Heart right ventricle (tissue), 16 donors: Measurements from ENCODE around the gene MYO15B. TPM values are rescaled to one million over a fixed set of nuclear protein-coding genes. Genes with fewer than 3 reads are reported as not detected.

Experiments
- ATAC-seq, 8 donors: fragments of 200-7000 bp; cut with Tn5 transposase; one replicate each; pipeline ENCODE4 v1.9.1; 2020; ENCODE audit warnings: mild to moderate bottlenecking in 8 of 8, moderate library complexity in 8 of 8, moderate number of reproducible peaks in 1 of 8
- DNase-seq, 2 donors: peaks; one replicate each; pipeline ENCODE4 v3.0.0-alpha.2; 2020
- H3K27ac ChIP-seq, 10 donors: fragments of 200-600 bp; sonication (generic) in 2 of 10; one replicate each; pipeline versions ENCODE4 v1.5.0 to v1.8.0; 2020 to 2022; ENCODE audit warnings: mild to moderate bottlenecking in 3 of 10
- H3K27me3 ChIP-seq, 7 donors: fragments of 200-600 bp; one replicate each; pipeline ENCODE4 v1.8.0; 2021 to 2022; ENCODE audit warnings: mild to moderate bottlenecking in 2 of 7
- H3K36me3 ChIP-seq, 9 donors: fragments of 200-600 bp; sonication (generic) in 1 of 9; one replicate each; pipeline versions ENCODE4 v1.5.0 to v1.8.0; 2020 to 2022; ENCODE audit warnings: mild to moderate bottlenecking in 2 of 9
- H3K4me1 ChIP-seq, 9 donors: fragments of 200-600 bp; sonication (generic) in 1 of 9; one replicate each; pipeline versions ENCODE4 v1.5.0 to v1.8.0; 2020 to 2022; ENCODE audit warnings: mild to moderate bottlenecking in 4 of 9
- H3K4me3 ChIP-seq, 10 donors: fragments of 200-600 bp; sonication (generic) in 2 of 10; one replicate each; pipeline versions ENCODE4 v1.5.0 to v1.8.0; 2020 to 2022; ENCODE audit warnings: mild to moderate bottlenecking in 7 of 10, moderate library complexity in 2 of 10
- H3K9me3 ChIP-seq, 11 donors: fragments of 200-600 bp in 10 of 11; sonication (generic) in 2 of 11; one replicate each; pipeline versions ENCODE4 v1.5.0 to v1.8.0; 2013 to 2022; ENCODE audit warnings: mild to moderate bottlenecking in 2 of 11, control low read depth in 1 of 11, moderate library complexity in 1 of 11
- CTCF ChIP-seq, 9 donors: fragments of 200-600 bp; sonication (generic) in 2 of 9; IDR thresholded peaks; one replicate each; pipeline versions ENCODE4 v1.5.0 to v1.8.0; 2021 to 2022; ENCODE audit warnings: antibody characterized with exemption in 9 of 9, mild to moderate bottlenecking in 5 of 9, moderate library complexity in 1 of 9
- WGBS, 2 donors: extraction: QIAGEN DNeasy Blood & Tissue Kit; methylation state at CpG; one replicate each; pipeline ENCODE4 v1.1.7; 2013; ENCODE audit warnings: inconsistent platforms in 1 of 2; 5-methylcytosine and 5-hydroxymethylcytosine counted together
- intact Hi-C, 10 donors: fragments of 100-400 bp; cut with DNase I; formaldehyde crosslinking; loops; one replicate each; pipeline versions ENCODE4 v1.11.1 to v1.14.2; 2022
- polyA plus RNA-seq, 2 donors: library from polyadenylated mRNA; stranded (reverse); fragments of 200-250 nt; gene quantifications; one replicate each; pipeline ENCODE4 v1.2.3, GENCODE V29; 2013
- total RNA-seq, 10 donors: library from RNA; stranded (reverse); fragmentation: NEBNext Ultra II Directional in 3 of 10; extraction: Animal tissue kit (Norgen Biotek cat#: 25700) in 3 of 10; gene quantifications; one replicate each; pipeline versions ENCODE4 v1.2.1 to v1.2.4, GENCODE V29; 2021 to 2023
- donor health status: Arrhythmogenic right ventricular cardiomyopathy.
- donor health status: ischemic (EF 13 %, LVEDD 7.1; RV severe dilation, severe dysfunction).
- donor health status: healthy with polysubstance abuse.
- donor health status: DM: no; HTN: yes; CAD: no.
- donor health status: DM: no; HTN: no; CAD: no.
- donor health status: ischemic (EF 25% LVEDD 6.9; RV normal size, moderate dysfunction).
- donor health status: ischemic (EF 25% LVEDD 5.7; RV mildly dilated, moderate dysfunction).
- donor health status: healthy.
- donor health status: DM: yes; HTN: yes; CAD: no.
- donor health status: Ischemic cardiomyopathy.
- donor health status: ischemic (EF 35%, LVEDD 5.7; RV mildly dilated, moderate dysfunction).
- donor health status: nonischemic (EF 11% LVEDD 7.7; RV severe dilation, severe dysfunction).
- donor health status: DM: yes; HTN: yes; CAD: no.
- donor health status: PGD.
- donor health status: ischemic (EF 29% LVEDD 5.4; RV normal size, mild dysfunction).
- donor health status: nonischemic (EF 23%, LVEDD 6.1; RV moderate dilation, normal function).

MYO15B gene
- total and polyA plus RNA-seq, 12 donors, result 27.9 to 205 (median 45.8) TPM

GRCh38 chr17:75621489-75621888 lies 33.9 kb downstream of the MYO15B start:
- no peak for DNase-seq
- intact Hi-C loops, result no loop called here
- ATAC-seq, result no peak

GRCh38 chr17:75622076-75622475 lies 34.5 kb downstream of the MYO15B start:
- Histone ChIP-seq H3K9me3 (no peaks in the 10 kb centered on the region), H3K36me3 (peaks cover 0 to 100% (median 44%) of the 10 kb centered on the region in 9 donors), H3K27ac (no peak overlapping the region), H3K4me3 (no peak overlapping the region), H3K4me1 (peaks cover 0 to 13% (median 0%) of the 10 kb centered on the region in 9 donors), H3K27me3 (no peaks in the 10 kb centered on the region)
- TF ChIP-seq CTCF (IDR thresholded peaks at IDR 0.05), result no peak
- intact Hi-C loops, result no loop called here
- ATAC-seq, result no peak
- WGBS, 2 donors, result 80 to 89% methylated on average over 8 of the region's 8 CpGs
- no peak for DNase-seq

More at GRCh38 chr17:75621489-75621888, 33.9 kb downstream of the MYO15B start:
- H3K27me3 ChIP-seq, result no peaks in the 10 kb centered on the region
- no peak for TF ChIP-seq CTCF (IDR thresholded peaks at IDR 0.05)
- peaks cover 0 to 100% (median 43%) of the 10 kb centered on the region in 9 donors for H3K36me3 ChIP-seq
- no peak overlapping the region for H3K4me3 ChIP-seq
- no peak overlapping the region for H3K27ac ChIP-seq
- H3K9me3 ChIP-seq, result no peaks in the 10 kb centered on the region
- 83 to 86% methylated on average over 4 of the region's 4 CpGs for WGBS, 2 donors
- H3K4me1 ChIP-seq, result peaks cover 0 to 8% (median 0%) of the 10 kb centered on the region in 9 donors

DNA sequence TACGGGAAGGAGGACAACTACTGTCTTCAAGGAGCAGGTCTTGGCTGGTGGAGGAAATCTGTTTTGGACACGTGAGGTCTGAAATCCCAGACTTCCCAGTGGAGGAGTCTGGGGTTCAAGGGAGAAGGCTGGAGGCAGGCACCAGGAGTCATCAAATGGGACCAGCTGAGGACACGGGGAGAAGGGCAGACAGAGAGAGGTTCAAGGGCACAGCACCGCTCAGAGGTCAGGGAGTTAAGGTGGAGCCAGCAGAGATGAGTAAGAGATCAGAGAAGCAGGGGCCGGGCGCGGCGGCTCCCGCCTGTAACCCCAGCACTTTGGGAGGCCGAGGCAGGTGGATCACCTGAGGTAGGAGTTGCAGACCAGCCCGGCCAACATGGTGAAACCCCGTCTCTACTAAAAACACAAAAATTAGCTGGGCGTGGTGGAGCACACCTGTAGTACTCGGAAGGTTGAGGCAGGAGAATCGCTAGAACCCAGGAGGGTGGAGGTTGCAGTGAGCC lies 35.2 kb downstream of the MYO15B start:
- Histone ChIP-seq H3K27me3 (no peaks in the 10 kb centered on the region), H3K36me3 (peaks cover 0 to 100% (median 37%) of the 10 kb centered on the region in 9 donors), H3K27ac (no peak overlapping the region), H3K4me1 (peaks cover 0 to 13% (median 0%) of the 10 kb centered on the region in 9 donors), H3K4me3 (no peak overlapping the region), H3K9me3 (no peaks in the 10 kb centered on the region)
- 88 to 90% methylated on average over 15 of the region's 15 CpGs for WGBS, 2 donors
- DNase-seq (no peak), ATAC-seq (no peak)
- no peak for TF ChIP-seq CTCF (IDR thresholded peaks at IDR 0.05)
- intact Hi-C loops, result no loop called here

DNA sequence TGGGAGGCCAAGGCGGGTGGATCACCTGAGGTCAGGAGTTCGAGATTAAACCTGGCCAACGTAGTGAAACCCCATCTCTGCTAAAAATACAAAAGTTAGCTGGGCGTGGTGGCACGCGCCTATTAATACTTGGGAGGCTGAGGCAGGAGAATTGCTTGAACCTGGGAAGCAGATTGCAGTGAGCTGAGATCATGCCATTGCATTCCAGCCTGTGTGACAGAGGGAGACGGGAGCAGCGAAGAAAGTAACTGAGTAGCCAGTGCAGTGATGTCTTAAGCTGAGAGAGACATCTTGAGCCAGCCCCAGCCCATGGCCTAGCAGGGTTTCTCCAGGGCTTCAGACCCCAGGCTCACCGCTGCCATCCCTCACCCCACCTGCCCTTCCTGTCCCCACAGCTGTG lies 35.8 kb downstream of the MYO15B start:
- WGBS, 2 donors, result 84 to 86% methylated on average over 9 of the region's 9 CpGs
- TF ChIP-seq CTCF (IDR thresholded peaks at IDR 0.05), result no peak
- no peak for DNase-seq
- no peaks in the 10 kb centered on the region for H3K9me3 ChIP-seq
- H3K27me3 ChIP-seq, result no peaks in the 10 kb centered on the region
- H3K27ac ChIP-seq, result no peak overlapping the region
- ATAC-seq, result no peak
- peaks cover 0 to 13% (median 0%) of the 10 kb centered on the region in 9 donors for H3K4me1 ChIP-seq
- intact Hi-C loops, result no loop called here
- H3K36me3 ChIP-seq, result peaks cover 0 to 100% (median 31%) of the 10 kb centered on the region in 9 donors
- no peak overlapping the region for H3K4me3 ChIP-seq
